ENCODE results near the gene MAT2A. TPM values are rescaled to one million over a fixed set of nuclear protein-coding genes. Genes with fewer than 3 reads are reported as not detected.

Gene MAT2A
- total RNA-seq, 1 donor from 2014 or later = 183 TPM

DNA sequence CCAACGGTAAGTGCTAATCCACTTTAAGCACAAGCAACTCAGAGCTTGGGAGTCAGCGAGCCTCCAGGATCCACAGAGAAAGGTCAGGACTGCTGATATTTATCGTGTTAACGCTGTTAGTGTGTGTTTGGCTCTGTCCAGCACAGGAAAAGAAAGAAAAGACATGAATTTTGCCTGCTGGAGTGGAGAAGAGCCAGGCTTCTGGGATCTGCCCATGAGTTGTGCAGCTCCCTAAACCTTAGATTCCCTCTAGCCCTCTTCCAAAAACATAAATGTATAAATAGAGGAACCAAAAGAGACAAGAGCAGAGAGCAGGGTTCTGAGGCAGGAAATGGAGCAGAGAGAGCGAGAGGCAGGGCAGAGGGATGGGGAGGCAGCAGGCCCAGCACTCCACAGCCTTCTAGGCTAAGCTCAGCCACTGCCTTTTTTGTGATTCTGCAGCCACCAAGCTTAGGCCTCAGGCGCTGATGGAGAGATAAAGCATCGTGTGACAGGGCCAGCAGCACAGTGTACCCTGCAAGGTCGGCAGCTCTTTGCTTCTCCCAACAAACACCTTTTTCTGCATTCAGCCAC lies 14.5 kb upstream of the MAT2A start:
- Mint-ChIP-seq H3K9me3 (ENCODE audit: unreplicated experiment) (no peaks in the 10 kb centered on the region), H3K4me1 (ENCODE audit: unreplicated experiment) (peaks cover 18% of the 10 kb centered on the region), H3K36me3 (ENCODE audit: unreplicated experiment) (no peaks in the 10 kb centered on the region), H3K27ac (ENCODE audit: unreplicated experiment) (peak overlapping the region; percentile 48), H3K27me3 (ENCODE audit: unreplicated experiment) (peaks cover 21% of the 10 kb centered on the region), H3K4me3 (ENCODE audit: unreplicated experiment) (peak overlapping the region; percentile 18)
- DNase-seq (ENCODE audit: extremely low spot score, unreplicated experiment) = peak; percentile 53
- TF ChIP-seq, protein P1, sequence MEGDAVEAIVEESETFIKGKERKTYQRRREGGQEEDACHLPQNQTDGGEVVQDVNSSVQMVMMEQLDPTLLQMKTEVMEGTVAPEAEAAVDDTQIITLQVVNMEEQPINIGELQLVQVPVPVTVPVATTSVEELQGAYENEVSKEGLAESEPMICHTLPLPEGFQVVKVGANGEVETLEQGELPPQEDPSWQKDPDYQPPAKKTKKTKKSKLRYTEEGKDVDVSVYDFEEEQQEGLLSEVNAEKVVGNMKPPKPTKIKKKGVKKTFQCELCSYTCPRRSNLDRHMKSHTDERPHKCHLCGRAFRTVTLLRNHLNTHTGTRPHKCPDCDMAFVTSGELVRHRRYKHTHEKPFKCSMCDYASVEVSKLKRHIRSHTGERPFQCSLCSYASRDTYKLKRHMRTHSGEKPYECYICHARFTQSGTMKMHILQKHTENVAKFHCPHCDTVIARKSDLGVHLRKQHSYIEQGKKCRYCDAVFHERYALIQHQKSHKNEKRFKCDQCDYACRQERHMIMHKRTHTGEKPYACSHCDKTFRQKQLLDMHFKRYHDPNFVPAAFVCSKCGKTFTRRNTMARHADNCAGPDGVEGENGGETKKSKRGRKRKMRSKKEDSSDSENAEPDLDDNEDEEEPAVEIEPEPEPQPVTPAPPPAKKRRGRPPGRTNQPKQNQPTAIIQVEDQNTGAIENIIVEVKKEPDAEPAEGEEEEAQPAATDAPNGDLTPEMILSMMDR (IDR thresholded peaks at IDR 0.05) = no peak

DNA sequence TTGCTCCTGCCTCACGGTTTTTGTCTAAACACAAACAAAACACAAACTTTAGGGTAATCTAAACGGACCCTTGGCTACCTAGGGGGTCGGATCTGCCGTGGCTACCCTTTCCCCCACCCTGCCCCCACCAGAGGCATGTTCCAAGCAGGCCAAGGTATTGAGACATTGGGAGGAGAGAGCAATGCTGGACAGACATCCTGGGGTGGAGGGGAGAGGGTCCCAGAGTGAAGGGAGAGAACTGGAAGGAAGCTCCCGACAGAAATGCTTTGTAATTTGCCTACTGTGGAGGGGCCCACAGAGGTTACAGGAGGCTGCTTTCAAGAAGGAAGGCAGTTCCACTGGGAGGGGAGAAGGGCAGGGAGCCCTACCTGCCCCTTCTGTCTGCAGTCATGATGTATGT lies 13.9 kb upstream of the MAT2A start:
- Mint-ChIP-seq H3K36me3 (ENCODE audit: unreplicated experiment) (no peaks in the 10 kb centered on the region), H3K9me3 (ENCODE audit: unreplicated experiment) (no peaks in the 10 kb centered on the region), H3K4me3 (ENCODE audit: unreplicated experiment) (no peak overlapping the region), H3K4me1 (ENCODE audit: unreplicated experiment) (peaks cover 18% of the 10 kb centered on the region), H3K27ac (ENCODE audit: unreplicated experiment) (no peak overlapping the region), H3K27me3 (ENCODE audit: unreplicated experiment) (peaks cover 21% of the 10 kb centered on the region)
- DNase-seq (ENCODE audit: extremely low spot score, unreplicated experiment) = peak; percentile 34
- TF ChIP-seq, protein P1 (IDR thresholded peaks at IDR 0.05) = no peak

DNA sequence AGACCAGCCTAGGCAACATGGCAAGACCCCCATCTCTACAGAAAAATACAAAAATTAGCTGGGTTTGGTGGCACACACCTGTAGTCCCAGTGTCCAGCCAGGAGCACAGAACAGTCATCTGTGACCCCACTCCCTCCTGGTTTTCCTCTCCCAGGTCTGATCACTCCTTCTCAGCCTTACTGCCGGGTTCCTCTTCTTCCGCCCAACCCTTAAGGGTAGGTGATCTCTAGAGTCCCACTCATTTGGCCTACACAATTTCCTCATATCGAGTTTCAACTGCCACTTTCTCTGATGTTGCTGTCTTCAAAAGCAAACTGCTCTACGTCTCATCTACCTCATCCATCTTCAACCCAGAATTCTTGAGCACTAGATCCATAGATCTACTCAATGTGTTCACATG lies 13.4 kb upstream of the MAT2A start:
- TF ChIP-seq, protein P1 (IDR thresholded peaks at IDR 0.05) = no peak
- no peaks in the 10 kb centered on the region for H3K36me3 Mint-ChIP-seq (ENCODE audit: unreplicated experiment)
- H3K27ac Mint-ChIP-seq (ENCODE audit: unreplicated experiment) = no peak overlapping the region
- H3K4me1 Mint-ChIP-seq (ENCODE audit: unreplicated experiment) = peaks cover 18% of the 10 kb centered on the region
- peak; percentile 73 for DNase-seq (ENCODE audit: extremely low spot score, unreplicated experiment)
- H3K4me3 Mint-ChIP-seq (ENCODE audit: unreplicated experiment) = no peak overlapping the region
- H3K27me3 Mint-ChIP-seq (ENCODE audit: unreplicated experiment) = peaks cover 21% of the 10 kb centered on the region
- no peaks in the 10 kb centered on the region for H3K9me3 Mint-ChIP-seq (ENCODE audit: unreplicated experiment)

DNA sequence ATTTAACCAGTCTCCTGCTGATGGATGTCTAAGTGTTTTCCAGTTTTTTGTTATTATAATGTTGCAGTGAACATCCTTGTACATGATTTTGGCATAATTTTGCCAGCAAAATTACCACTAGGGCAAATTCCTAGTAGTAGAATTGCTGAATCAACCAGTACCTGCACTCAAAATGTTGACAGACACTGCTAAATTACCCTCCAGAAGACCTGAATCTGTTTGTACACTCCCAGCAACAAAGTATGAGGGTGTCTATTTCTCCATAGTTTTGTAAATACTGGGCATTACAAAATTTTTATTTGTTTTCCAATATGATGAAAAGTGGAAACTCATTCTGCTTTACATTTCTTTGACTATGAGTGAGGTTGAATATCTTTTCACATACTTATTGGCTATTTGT lies 11.2 kb upstream of the MAT2A start:
- H3K27ac Mint-ChIP-seq (ENCODE audit: unreplicated experiment) = no peak overlapping the region
- TF ChIP-seq, protein P1 (IDR thresholded peaks at IDR 0.05) = no peak
- peaks cover 18% of the 10 kb centered on the region for H3K4me1 Mint-ChIP-seq (ENCODE audit: unreplicated experiment)
- H3K27me3 Mint-ChIP-seq (ENCODE audit: unreplicated experiment) = peaks cover 21% of the 10 kb centered on the region
- no peak overlapping the region for H3K4me3 Mint-ChIP-seq (ENCODE audit: unreplicated experiment)
- no peaks in the 10 kb centered on the region for H3K9me3 Mint-ChIP-seq (ENCODE audit: unreplicated experiment)
- no peaks in the 10 kb centered on the region for H3K36me3 Mint-ChIP-seq (ENCODE audit: unreplicated experiment)
- no peak for DNase-seq (ENCODE audit: extremely low spot score, unreplicated experiment)

DNA sequence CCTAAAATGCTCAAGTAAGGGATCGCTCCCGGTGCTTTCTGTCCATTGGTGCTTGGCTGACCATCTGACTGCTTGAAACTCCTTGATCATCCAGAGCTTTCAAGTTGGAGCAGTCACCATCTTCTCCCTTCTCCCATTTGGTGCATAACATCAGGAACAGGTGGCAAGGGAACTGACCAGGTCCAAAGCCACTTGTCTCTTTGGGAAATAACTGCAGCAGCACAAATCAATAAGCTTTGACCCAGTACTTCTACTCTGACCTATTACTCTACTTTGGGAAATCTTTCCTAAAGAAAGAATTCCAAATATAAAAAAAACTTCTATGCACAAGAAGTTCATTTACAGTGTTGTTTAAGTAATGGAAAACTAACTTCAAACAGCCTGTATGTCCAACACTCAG lies 10.6 kb upstream of the MAT2A start:
- Mint-ChIP-seq H3K4me1 (ENCODE audit: unreplicated experiment) (peaks cover 15% of the 10 kb centered on the region), H3K36me3 (ENCODE audit: unreplicated experiment) (no peaks in the 10 kb centered on the region), H3K27me3 (ENCODE audit: unreplicated experiment) (peaks cover 21% of the 10 kb centered on the region), H3K9me3 (ENCODE audit: unreplicated experiment) (no peaks in the 10 kb centered on the region), H3K4me3 (ENCODE audit: unreplicated experiment) (no peak overlapping the region), H3K27ac (ENCODE audit: unreplicated experiment) (no peak overlapping the region)
- no peak for DNase-seq (ENCODE audit: extremely low spot score, unreplicated experiment)
- TF ChIP-seq, protein P1 (IDR thresholded peaks at IDR 0.05) = no peak
